Body of pancreas (tissue), 4 donors: Measurements from ENCODE around the gene OR2G3.

ENCODE experiments used
- CTCF ChIP-seq, 7 experiments: fragments of 450-650 bp in 4 of 7; fragments of 200-600 bp in 3 of 7; sonication (generic) in 3 of 7; IDR thresholded peaks; one replicate each; pipeline ENCODE4 v1.5.1; 2016 to 2019; ENCODE audit warnings: antibody characterized with exemption in 7 of 7
- POLR2A ChIP-seq, 3 donors: fragments of 450-650 bp; IDR thresholded peaks; one replicate each; pipeline ENCODE4 v1.6.1; 2016; ENCODE audit warnings: antibody characterized with exemption in 3 of 3, mild to moderate bottlenecking in 2 of 3

DNA sequence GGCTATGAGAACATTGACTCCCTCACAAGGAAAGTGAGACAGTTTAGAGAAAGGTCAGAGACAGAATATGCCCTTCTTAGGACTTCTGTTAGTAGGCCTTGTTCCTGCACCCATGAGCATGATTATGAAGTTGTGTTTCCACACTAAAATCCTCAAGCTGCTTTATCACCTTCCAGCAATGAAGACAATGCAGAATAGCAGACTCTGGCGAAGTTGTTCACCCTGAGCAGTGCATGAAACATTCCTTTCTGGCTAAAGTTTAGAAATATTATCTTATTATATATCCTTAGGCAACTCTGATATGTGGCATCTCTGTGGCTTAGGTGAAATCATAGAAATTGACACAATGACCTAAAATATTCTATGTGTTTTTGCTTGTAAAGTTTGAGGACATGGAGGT, 31.1 kb upstream of the OR2G3 start:
- TF ChIP-seq CTCF (IDR thresholded peaks at IDR 0.05), result no peak
- TF ChIP-seq POLR2A (IDR thresholded peaks at IDR 0.05), result no peak
